GM19468 (cell line): ENCODE data around the gene FKBP1B.
"Not testable (repeated sequence)": the region's sequence is repeated elsewhere in the genome, so short reads cannot be mapped to it uniquely, and the experiment has no call there.

Source experiments
- ATAC-seq: cut with Tn5 transposase; IDR thresholded peaks from one replicate; pipeline ENCODE4 v1.9.1; 2021; ENCODE audit warnings: mild to moderate bottlenecking, moderate library complexity, moderate number of reproducible peaks; ENCODE audit not compliant: unreplicated experiment; ENCODE audit errors: extremely low read depth

FKBP1B gene

DNA sequence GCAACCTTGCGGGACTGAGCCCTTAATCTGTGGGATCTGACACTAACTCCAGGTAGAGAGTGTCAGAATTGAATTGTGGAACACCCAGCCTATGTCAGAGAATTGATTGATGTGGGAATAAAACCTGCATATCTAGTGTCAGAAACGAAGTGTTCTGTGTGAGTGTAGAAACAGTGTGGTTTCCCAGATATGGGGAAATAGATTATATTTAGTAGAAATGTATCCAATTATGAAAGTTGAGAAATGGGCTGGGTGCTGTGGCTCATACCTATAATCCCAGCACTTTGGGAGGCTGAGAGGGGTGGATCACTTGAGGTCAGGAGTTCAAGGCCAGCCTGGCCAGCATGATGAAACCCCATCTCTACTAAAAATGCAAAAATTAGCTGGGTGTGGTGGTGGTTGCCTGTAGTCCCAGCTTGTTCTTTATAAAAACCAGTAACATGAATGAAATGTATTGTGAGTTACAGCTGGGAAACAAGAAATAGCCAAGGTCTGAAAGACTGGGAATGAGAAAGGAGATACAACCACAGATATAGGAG lies 39.3 kb downstream of the FKBP1B start:
- ATAC-seq = no peak

DNA sequence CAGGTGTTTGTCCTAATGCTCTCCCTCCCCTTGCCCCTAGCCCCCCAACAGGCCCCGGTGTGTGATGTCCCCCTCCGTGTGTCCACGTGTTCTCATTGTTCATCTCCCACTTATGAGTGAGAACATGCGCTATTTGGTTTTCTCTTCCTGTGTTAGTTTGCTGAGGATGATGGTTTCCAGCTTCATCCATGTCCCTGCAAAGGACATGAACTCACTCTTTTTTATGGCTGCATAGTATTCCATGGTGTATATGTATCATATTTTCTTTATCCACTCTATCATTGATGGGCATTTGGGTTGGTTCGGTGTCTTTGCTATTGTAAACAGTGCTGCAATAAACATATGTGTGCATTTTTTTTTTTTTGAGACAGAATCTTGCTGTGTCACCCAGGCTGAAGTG lies 43.7 kb downstream of the FKBP1B start:
- not testable (repeated sequence) for ATAC-seq

DNA sequence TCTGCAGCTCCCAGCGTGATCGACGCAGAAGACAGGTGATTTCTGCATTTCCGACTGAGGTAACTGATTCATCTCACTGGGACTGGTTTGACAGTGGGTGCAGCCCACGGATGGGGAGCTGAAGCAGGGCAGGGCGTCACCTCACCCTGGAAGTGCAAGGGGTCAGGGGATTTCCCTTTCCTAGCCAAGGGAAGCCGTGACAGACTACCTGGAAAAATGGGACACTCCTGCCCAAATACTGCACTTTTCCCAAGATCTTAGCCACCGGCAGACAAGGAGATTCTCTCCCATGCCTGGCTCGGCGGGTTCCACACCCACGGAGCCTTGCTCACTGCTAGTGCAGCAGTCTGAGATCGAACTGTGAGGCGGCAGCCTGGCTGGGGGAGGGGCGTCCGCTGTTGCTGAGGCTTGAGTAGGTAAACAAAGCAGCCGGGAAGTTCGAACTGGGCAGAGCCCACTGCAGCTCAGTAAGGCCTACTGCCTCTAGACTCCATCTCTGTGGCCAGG lies 45.7 kb downstream of the FKBP1B start:
- not testable (repeated sequence) for ATAC-seq

DNA sequence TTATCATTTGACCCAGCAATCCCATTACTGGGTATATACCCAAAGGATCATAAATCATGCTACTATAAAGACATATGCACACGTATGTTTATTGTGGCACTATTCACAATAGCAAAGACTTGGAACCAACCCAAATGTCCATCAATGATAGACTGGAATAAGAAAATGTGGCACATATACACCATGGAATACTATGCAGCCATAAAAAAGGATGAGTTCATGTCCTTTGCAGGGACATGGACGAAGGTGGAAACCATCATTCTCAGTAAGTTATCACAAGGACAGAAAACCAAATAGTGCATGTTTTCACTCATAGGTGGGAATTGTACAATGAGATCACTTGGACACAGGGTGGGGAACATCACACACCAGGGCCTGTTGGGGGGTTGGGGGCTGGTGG lies 51.2 kb downstream of the FKBP1B start:
- ATAC-seq = not testable (repeated sequence)

DNA sequence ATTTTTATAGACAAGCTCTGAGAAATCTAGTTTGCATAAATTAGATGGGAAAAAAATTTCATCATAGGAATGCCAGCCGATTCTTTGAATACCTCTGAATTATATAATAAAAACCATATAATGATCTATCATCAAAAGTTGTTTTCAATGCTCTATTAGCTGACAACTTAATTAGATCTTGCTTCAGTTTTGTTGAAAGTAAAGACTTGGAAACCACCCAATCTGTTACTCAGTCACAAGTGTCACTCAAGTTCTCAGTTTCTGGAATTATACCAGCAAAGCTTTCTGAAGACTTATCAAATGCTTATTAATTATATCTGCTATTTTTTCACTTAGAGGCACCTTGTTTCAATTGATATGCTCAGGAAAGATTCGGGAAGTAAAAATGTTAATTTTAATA lies 52.5 kb downstream of the FKBP1B start:
- no peak for ATAC-seq

DNA sequence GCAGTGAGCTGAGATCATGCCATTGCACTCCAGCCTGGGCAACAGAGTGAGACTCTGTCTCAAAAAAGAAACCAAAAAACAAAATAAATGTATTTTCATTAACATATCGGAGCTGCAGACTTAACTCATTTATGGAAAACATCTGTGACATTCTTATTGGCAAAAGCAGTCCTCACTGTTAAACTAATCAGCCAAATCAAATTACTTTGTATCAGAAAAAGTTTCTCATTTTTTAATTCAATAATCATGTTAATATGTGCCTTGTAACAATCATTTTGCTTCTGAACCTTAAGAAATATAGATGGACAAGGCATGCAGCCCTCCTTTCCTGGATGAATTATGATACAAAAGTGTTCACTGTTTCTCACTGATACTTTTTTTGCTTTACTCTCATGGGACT lies 53.1 kb downstream of the FKBP1B start:
- no peak for ATAC-seq

DNA sequence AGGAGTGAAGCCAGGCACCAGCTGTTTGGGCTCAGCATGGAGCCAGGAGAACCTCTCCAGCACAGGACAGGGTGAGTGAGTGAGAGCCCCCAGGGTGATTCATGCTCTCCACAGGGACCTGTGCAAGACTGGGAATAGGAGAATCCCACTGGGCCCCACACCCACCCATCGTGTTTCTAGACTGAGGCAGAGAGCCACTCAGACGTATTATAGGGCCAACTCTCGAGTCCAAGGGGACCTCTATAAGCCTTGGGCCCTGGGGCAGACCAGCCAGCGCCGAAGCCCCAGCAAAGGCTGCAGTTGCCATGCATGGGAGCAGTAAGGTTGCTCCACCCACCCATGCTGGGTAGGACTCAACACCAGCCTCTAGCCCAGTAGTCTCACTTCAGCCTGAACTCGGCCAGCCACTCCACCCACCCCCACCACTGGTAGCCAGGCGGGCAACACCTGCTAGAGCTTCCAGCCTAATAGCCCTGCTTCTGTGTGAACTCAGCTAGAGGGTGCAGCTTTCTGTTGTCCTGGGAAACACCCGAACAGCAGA lies 54.6 kb downstream of the FKBP1B start:
- no peak for ATAC-seq

DNA sequence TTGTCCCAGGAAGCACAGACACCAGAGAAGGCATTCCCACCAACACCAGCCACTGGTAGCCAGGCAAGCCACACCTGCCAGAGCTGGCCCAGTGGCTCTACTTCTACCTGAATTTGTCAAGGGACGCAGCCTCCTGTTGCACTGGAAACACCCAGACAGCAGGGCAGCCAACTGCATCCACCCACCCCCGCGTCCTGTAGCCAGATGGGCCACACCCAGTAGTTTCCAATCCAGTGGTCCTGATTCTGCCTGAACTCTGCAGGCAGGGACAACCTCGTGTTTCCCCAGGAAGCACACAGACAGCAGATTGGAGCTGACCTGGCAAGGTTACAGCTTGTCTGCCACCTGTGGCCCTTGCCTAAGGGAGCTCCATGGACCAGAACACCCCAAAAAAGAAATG lies 55.4 kb downstream of the FKBP1B start:
- no peak for ATAC-seq

DNA sequence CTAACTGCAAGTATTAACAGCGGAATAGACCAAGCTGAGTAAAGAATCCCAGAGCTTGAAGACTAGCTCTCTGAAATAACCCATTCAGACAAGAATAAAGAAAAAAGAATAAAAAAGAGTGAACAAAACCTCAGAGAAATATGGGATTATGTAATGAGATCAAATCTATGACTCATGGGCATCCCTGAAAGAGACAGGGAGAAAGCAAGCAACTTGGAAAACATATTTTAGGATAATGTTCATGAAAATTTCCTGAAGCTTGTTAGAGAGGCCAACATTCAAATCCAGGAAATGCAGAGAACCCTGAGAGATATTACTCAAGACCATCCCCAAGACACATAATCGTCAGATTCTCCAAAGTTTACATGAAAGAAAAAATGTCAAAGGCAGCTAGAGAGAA lies 56.3 kb downstream of the FKBP1B start:
- ATAC-seq = no peak

DNA sequence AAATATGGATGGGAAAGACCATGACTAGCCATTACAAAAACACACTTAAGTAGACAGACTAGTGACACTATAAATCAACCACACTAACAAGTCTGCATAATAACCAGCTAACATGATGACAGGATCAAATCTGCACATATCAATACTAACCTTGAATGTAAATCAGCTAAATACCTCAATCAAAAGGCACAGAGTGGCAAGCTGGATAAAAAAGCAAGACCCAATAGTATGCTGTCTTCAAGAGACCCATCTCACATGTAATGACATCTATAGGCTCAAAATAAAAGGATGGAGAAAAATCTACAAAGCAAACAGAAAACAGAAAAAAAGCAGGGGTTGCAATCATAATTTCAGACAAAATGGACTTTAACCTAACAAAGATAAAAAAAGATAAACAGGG lies 57.2 kb downstream of the FKBP1B start:
- ATAC-seq = no peak

DNA sequence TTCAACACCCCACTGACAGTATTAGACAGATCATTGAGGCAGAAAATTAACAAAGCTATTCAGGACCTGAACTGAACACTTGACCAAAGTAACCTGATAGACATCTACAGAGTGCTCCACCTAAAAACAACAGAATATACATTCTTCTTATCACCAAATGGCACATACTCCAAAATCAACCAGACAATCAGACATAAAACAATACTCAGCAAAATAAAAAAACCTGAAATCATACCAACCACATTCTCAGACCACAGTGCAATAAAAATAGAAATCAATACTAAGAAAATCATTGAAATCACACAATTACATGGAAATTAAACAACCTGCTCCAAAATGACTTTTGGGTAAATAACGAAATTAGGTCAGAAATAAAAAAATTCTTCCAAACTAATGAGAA lies 57.8 kb downstream of the FKBP1B start:
- ATAC-seq = no peak

DNA sequence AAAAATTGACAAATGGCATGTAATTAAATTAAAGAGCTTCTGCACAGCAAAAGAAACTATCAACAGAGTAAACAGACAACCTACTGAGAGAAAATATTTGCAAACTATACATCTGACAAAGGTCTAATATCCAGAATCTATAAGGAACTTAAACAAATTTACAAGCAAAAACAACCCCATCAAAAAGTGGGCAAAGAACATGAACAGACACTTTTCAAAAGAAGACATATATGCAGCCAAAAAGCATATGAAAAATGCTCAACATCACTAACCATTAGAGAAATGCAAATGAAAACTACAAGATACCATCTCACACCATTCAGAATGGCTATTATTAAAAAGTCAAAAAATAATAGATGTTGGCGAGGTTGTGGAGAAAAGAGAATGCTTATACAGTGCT lies 59.9 kb downstream of the FKBP1B start:
- ATAC-seq = not testable (repeated sequence)

DNA sequence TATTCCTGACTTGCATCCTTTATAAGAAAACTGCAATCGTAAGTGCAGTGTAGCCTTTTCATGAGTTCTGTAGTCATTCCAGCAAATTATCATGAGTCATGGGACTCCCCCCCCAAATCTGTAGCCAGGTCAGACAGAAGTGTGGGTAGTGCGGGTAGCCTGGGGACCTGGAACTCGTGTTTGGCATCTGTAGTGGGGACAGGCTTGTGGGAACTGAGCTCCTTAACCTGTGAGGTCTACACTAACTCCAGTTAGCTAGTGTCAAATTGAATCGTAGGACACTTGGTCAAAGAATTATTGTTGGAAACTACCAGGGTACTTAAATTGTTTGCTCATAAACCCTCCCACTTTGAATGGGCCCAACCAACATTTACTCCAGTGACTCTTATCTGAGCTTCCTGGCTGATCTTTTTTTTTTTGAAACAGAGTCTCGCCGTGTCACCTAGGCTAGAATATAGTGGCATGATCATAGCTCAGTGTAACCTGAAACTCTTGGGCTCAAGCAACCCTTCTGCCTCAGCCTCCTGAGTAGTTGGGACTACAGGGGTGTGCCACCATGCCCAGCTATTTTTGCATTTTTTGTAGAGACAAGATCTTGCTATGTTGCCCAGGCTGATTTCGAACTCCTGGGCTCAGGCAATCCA lies 61.2 kb downstream of the FKBP1B start:
- no peak for ATAC-seq

DNA sequence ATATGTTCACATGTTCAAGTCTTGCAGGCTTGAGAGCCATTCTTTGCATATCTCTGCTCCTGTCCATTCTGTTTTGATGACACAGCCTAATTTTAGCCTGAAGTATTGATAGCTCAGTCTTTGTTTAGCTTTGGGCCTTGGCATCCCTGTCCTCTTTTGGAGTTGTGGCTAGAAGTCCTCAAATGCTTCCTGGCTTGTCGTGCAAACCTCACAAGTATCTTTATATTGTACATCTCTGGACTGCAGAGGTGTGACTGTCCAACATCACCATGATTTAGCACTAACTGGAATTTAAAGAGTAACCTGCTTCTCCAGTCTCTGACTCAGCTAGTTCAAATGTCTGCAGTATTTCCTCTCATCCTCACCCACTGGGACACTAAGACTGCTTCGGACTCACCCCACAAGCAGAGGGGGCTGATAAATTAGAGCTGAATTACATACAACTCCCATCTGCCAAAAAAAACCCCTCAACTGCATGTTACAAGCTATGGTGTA lies 61.9 kb downstream of the FKBP1B start:
- no peak for ATAC-seq
